H1 (cell line): ENCODE data around the gene SLC27A2. TPM values are rescaled to one million over a fixed set of nuclear protein-coding genes. Genes with fewer than 3 reads are reported as not detected.
"Not testable (repeated sequence)": the region's sequence is repeated elsewhere in the genome, so short reads cannot be mapped to it uniquely, and the experiment has no call there.

ENCODE experiments used
- CTCF ChIA-PET: fragments of 300-600 bp; sonication (Branson Sonifier 250); formaldehyde crosslinking; loops from one replicate; lab custom pipeline; 2021; ENCODE audit not compliant: partially characterized antibody; lab: Charles Lee
- POLR2A ChIA-PET: fragments of 300-600 bp; sonication (Branson Sonifier 250); formaldehyde crosslinking; loops from one replicate; lab custom pipeline; 2021; ENCODE audit warnings: inconsistent platforms; ENCODE audit not compliant: partially characterized antibody; lab: Charles Lee
- DNase-seq, 2 experiments: peaks; one replicate each; pipeline versions ENCODE4 v3.0.0 to v3.0.0-alpha.2; 2010 to 2022; ENCODE audit warnings: low spot score in 2 of 2, low read depth in 1 of 2, mixed read lengths in 1 of 2
- FAIRE-seq: peaks from 2 replicates; lab custom pipeline; 2011; peaks lifted over from hg19 to GRCh38; lab: Jason Lieb, UNC
- H2AFZ ChIP-seq: 2 replicates; pipeline ENCODE4 v1.8.1; 2012; ENCODE audit warnings: low read length, inconsistent platforms
- H2AK5ac ChIP-seq: 2 replicates; pipeline ENCODE4 v1.6.1; 2013; ENCODE audit warnings: low read depth, low read length
- H2BK120ac ChIP-seq: replicated peaks from 2 replicates; pipeline ENCODE3; 2013; ENCODE audit warnings: low read depth, low read length, inconsistent platforms
- H2BK12ac ChIP-seq: 2 replicates; pipeline ENCODE4 v1.6.1; 2013; ENCODE audit warnings: low read depth, low read length
- H2BK15ac ChIP-seq: 2 replicates; pipeline ENCODE4 v1.6.1; 2013; ENCODE audit warnings: low read length
- H2BK20ac ChIP-seq: 2 replicates; pipeline ENCODE4 v1.6.1; 2013; ENCODE audit warnings: low read length
- H2BK5ac ChIP-seq: 2 replicates; pipeline ENCODE4 v1.6.1; 2013; ENCODE audit warnings: low read depth, low read length
- H3K14ac ChIP-seq: 2 replicates; pipeline ENCODE4 v1.6.1; 2013; ENCODE audit warnings: inconsistent platforms; ENCODE audit not compliant: insufficient read length
- H3K18ac ChIP-seq: 2 replicates; pipeline ENCODE4 v1.6.1; 2013; ENCODE audit warnings: low read length; ENCODE audit errors: extremely low read depth
- H3K23ac ChIP-seq: 2 replicates; pipeline ENCODE4 v1.6.1; 2013; ENCODE audit warnings: inconsistent platforms; ENCODE audit not compliant: insufficient read length
- H3K23me2 ChIP-seq: 2 replicates; pipeline ENCODE4 v1.6.1; 2013; ENCODE audit warnings: low read depth, low read length
- H3K27ac ChIP-seq: 2 replicates; pipeline ENCODE4 v1.6.1; 2011; ENCODE audit warnings: low read depth, low read length, inconsistent platforms
- H3K27me3 ChIP-seq, 4 experiments: replicated peaks in 1 of 4; 1 replicate in 1 of 4; 2 replicates in 3 of 4; pipeline versions ENCODE4 v1.6.1 to v1.8.1; 2011 to 2013; ENCODE audit warnings: low read length in 3 of 4, mild to moderate bottlenecking in 3 of 4, inconsistent platforms in 2 of 4, mixed read lengths in 2 of 4, moderate library complexity in 1 of 4; ENCODE audit not compliant: control insufficient read depth in 3 of 4, insufficient read depth in 3 of 4; ENCODE audit errors: extremely low read depth in 1 of 4
- H3K36me3 ChIP-seq, 4 experiments: 2 replicates each; pipeline versions ENCODE4 v1.6.1 to v1.8.1; 2011 to 2013; ENCODE audit warnings: mild to moderate bottlenecking in 4 of 4, low read length in 3 of 4, moderate library complexity in 2 of 4, control low read depth in 1 of 4, inconsistent platforms in 1 of 4; ENCODE audit not compliant: insufficient read depth in 4 of 4, control insufficient read depth in 2 of 4
- H3K4ac ChIP-seq: replicated peaks from 2 replicates; pipeline ENCODE3; 2013; ENCODE audit warnings: low read length, low read depth, mixed read lengths, inconsistent platforms; ENCODE audit not compliant: insufficient read length
- H3K4me1 ChIP-seq, 4 experiments: replicated peaks in 1 of 4; 1 replicate in 1 of 4; 2 replicates in 3 of 4; pipeline versions ENCODE4 v1.6.1 to v1.8.1; 2011 to 2013; ENCODE audit warnings: low read length in 3 of 4, inconsistent platforms in 2 of 4, mixed read lengths in 1 of 4; ENCODE audit not compliant: insufficient read depth in 4 of 4, control insufficient read depth in 3 of 4
- H3K4me2 ChIP-seq, 2 experiments: 2 replicates each; pipeline versions ENCODE4 v1.6.1 to v1.8.1; 2011 to 2013; ENCODE audit warnings: low read depth in 2 of 2, low read length in 2 of 2, control low read depth in 1 of 2, inconsistent platforms in 1 of 2, mild to moderate bottlenecking in 1 of 2; ENCODE audit not compliant: insufficient read depth in 1 of 2
- H3K4me3 ChIP-seq, 4 experiments: fragments of 200-600, 300-600 bp in 1 of 4; sonication (generic), shearing (Covaris generic), sonication (Bioruptor Twin) in 1 of 4; 2 replicates each; pipeline versions ENCODE4 v1.5.1 to v1.8.1; 2011 to 2016; ENCODE audit warnings: low read length in 4 of 4, low read depth in 3 of 4, control low read depth in 2 of 4, inconsistent platforms in 2 of 4, mild to moderate bottlenecking in 2 of 4, mixed read lengths in 1 of 4, moderate library complexity in 1 of 4; ENCODE audit not compliant: insufficient read depth in 2 of 4; ENCODE audit errors: extremely low read depth in 1 of 4
- H3K56ac ChIP-seq: replicated peaks from 2 replicates; pipeline ENCODE3; 2013; ENCODE audit warnings: low read depth, mild to moderate bottlenecking, mixed read lengths, low read length, inconsistent platforms; ENCODE audit not compliant: insufficient read length
- H3K79me1 ChIP-seq: 2 replicates; pipeline ENCODE4 v1.6.1; 2013; ENCODE audit warnings: low read depth, low read length, control low read depth
- H3K79me2 ChIP-seq, 2 experiments: 2 replicates each; pipeline versions ENCODE4 v1.6.1 to v1.8.1; 2012 to 2013; ENCODE audit warnings: low read length in 2 of 2, mild to moderate bottlenecking in 2 of 2, inconsistent platforms in 1 of 2; ENCODE audit not compliant: insufficient read depth in 2 of 2, control insufficient read depth in 1 of 2
- H3K9ac ChIP-seq, 4 experiments: replicated peaks in 1 of 4; 1 replicate in 1 of 4; 2 replicates in 3 of 4; pipeline versions ENCODE4 v1.6.1 to v1.8.1; 2011 to 2013; ENCODE audit warnings: low read depth in 3 of 4, low read length in 3 of 4, control low read depth in 2 of 4, mild to moderate bottlenecking in 2 of 4, moderate library complexity in 2 of 4, inconsistent platforms in 1 of 4; ENCODE audit errors: extremely low read depth in 1 of 4
- H3K9me3 ChIP-seq, 2 experiments: 2 replicates each; pipeline versions ENCODE4 v1.6.1 to v1.8.1; 2012 to 2013; ENCODE audit warnings: mild to moderate bottlenecking in 2 of 2, moderate library complexity in 2 of 2, control low read depth in 1 of 2, inconsistent platforms in 1 of 2, low read depth in 1 of 2, low read length in 1 of 2, mixed read lengths in 1 of 2; ENCODE audit not compliant: insufficient read depth in 2 of 2
- H4K20me1 ChIP-seq, 2 experiments: replicated peaks in 1 of 2; 2 replicates each; pipeline versions ENCODE3 to v1.8.1; 2011 to 2013; ENCODE audit warnings: inconsistent platforms in 2 of 2, low read length in 2 of 2, mild to moderate bottlenecking in 1 of 2; ENCODE audit not compliant: insufficient read depth in 2 of 2, control insufficient read depth in 1 of 2
- H4K5ac ChIP-seq: 2 replicates; pipeline ENCODE4 v1.6.1; 2013; ENCODE audit warnings: low read length, low read depth, mixed read lengths, inconsistent platforms; ENCODE audit not compliant: insufficient read length
- H4K8ac ChIP-seq: 2 replicates; pipeline ENCODE4 v1.8.0; 2013; ENCODE audit warnings: mild to moderate bottlenecking, moderate library complexity, low read length, inconsistent platforms; ENCODE audit not compliant: insufficient read depth; ENCODE audit errors: extremely low read depth
- H4K91ac ChIP-seq: replicated peaks from 2 replicates; pipeline ENCODE3; 2013; ENCODE audit warnings: low read length, mixed read lengths, inconsistent platforms; ENCODE audit not compliant: insufficient read length
- BACH1 ChIP-seq: IDR thresholded peaks from 2 replicates; pipeline ENCODE4 v1.6.1; 2012; ENCODE audit warnings: low read length, improper control_type of control experiment
- CTBP2 ChIP-seq: IDR thresholded peaks from 2 replicates; pipeline ENCODE4 v1.7.0; 2011; ENCODE audit warnings: borderline replicate concordance, mild to moderate bottlenecking, moderate library complexity, mixed read lengths, low read length; ENCODE audit not compliant: insufficient read depth, insufficient read length
- JUND ChIP-seq: IDR thresholded peaks from 2 replicates; pipeline ENCODE4 v1.6.1; 2011; ENCODE audit warnings: mild to moderate bottlenecking, improper control_type of control experiment, low read length
- NRF1 ChIP-seq: IDR thresholded peaks from 2 replicates; pipeline ENCODE4 v1.6.1; 2011; ENCODE audit warnings: mild to moderate bottlenecking, low read depth, low read length, improper control_type of control experiment
- YY1 ChIP-seq: IDR thresholded peaks from 2 replicates; pipeline ENCODE4 v1.6.1; 2011; ENCODE audit warnings: low read depth, mild to moderate bottlenecking, low read length
- WGBS, 2 experiments: shearing (Covaris generic) in 1 of 2; methylation state at CpG; one replicate each; pipeline versions ENCODE4 v1.1.6 to v1.1.7; 2013 to 2015; ENCODE audit warnings: low lambda C conversion rate in 2 of 2, mixed read lengths in 2 of 2, inconsistent platforms in 1 of 2, low coverage in 1 of 2, missing lambda C conversion rate in 1 of 2; ENCODE audit not compliant: insufficient replicate concordance in 2 of 2, insufficient coverage in 1 of 2, insufficient read length in 1 of 2; ENCODE audit errors: extremely low coverage in 1 of 2, missing lambda C conversion rate in 1 of 2; 5-methylcytosine and 5-hydroxymethylcytosine counted together
- polyA plus RNA-seq, 7 experiments: library from polyadenylated mRNA; depleted of rRNA in 3 of 7; stranded (reverse) in 5 of 7; unstranded in 2 of 7; fragments of >200 nt in 5 of 7; fragments of 200-250 nt in 2 of 7; gene quantifications; 1 replicate in 5 of 7; 2 replicates in 1 of 7; 4 replicates in 1 of 7; pipeline versions ENCODE4 v1.2.1 to v1.2.3, GENCODE V29; 2011 to 2013; ENCODE audit warnings: missing spikeins in 2 of 7, mixed read lengths in 2 of 7
- total RNA-seq: library from RNA; stranded (reverse); fragmentation: NEBNext Ultra II Directional; extraction: Animal tissue kit (Norgen Biotek cat#: 25700); gene quantifications from 2 replicates; pipeline ENCODE4 v1.2.1, GENCODE V29; 2021

Gene SLC27A2
- total and polyA plus RNA-seq, 2 of the 8 experiments (the other 6 are each of a cell fraction or from before 2014, with no cell fraction given) = 5.6 to 5.8 TPM

DNA sequence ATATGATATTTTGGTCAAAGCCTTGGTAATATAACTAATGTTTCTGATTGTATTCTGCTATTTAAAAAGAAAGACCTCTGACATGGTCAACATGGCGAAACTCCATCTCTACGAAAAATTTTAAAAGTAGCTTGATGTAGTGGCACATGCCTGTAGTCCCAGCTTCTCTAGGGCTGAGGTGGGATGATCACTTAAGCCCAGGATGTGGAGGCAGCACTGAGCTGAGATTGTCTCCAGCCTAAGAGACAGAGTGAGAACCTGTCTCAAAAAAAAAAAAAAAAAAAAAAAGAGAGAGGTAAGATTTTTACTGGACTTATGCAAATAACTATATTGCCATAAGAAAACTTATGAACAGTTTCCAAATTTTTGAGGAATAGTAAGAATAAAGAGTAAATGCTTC is 30.5 kb upstream of the SLC27A2 start (continued):
- TF ChIP-seq JUND = no peak
- no peak for TF ChIP-seq NRF1
- TF ChIP-seq YY1 = no peak
- TF ChIP-seq BACH1 = no peak
- no peak for TF ChIP-seq CTBP2

DNA sequence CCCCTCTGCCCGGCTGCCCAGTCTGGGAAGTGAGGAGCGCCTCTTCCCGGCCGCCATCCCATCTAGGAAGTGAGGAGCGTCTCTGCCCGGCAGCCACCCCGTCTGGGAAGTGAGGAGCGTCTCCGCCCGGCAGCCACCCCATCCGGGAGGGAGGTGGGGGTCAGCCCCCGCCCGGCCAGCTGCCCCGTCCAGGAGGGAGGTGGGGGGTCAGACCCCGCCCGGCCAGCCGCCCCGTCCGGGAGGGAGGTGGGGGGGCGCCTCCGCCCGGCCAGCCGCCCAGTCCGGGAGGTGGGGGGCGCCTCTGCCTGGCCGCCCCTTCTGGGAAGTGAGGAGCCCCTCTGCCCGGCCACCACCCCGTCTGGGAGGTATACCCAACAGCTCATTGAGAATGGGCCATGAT is 23.8 kb upstream of the SLC27A2 start:
- H3K23me2 ChIP-seq, H3K79me2 ChIP-seq, H3K9ac ChIP-seq, CTCF ChIA-PET, H3K4me2 ChIP-seq, H3K36me3 ChIP-seq, H2BK15ac ChIP-seq, DNase-seq, H3K4me3 ChIP-seq, H4K91ac ChIP-seq, H2AK5ac ChIP-seq, H3K14ac ChIP-seq, H2BK12ac ChIP-seq, FAIRE-seq, H3K18ac ChIP-seq, H2BK120ac ChIP-seq, POLR2A ChIA-PET, H3K9me3 ChIP-seq, H4K20me1 ChIP-seq, H2BK20ac ChIP-seq, H3K23ac ChIP-seq, H2BK5ac ChIP-seq, H3K4ac ChIP-seq, H3K56ac ChIP-seq, H4K5ac ChIP-seq, H3K27me3 ChIP-seq, H3K27ac ChIP-seq, H4K8ac ChIP-seq, H2AFZ ChIP-seq, H3K79me1 ChIP-seq, H3K4me1 ChIP-seq: not testable (repeated sequence)
- WGBS, 2 experiments = no CpG with 5 or more reads among the region's 28 CpGs
